ENCODE results near the gene BGN.

Gene BGN

GRCh38 chrX:153454901-153455550 lies 39.8 kb upstream of the BGN start:
- Histone ChIP-seq H3K36me3 (ENCODE audit: control insufficient read depth, low read depth, low read length) (peaks cover 6% of the 10 kb centered on the region), H3K9me3 (ENCODE audit: control insufficient read depth, low read depth, low read length) (peaks cover 9% of the 10 kb centered on the region), H3K4me3 (ENCODE audit: low read length) (no peak overlapping the region), H3K27me3 (ENCODE audit: control insufficient read depth, insufficient read depth, low read length) (no peaks in the 10 kb centered on the region), H3K9ac (ENCODE audit: low read length) (no peak overlapping the region), H3K27ac (ENCODE audit: low read length) (no peak overlapping the region), H3K4me1 (ENCODE audit: control insufficient read depth, low read depth, low read length) (no peaks in the 10 kb centered on the region)

GRCh38 chrX:153455571-153455970 lies 39.2 kb upstream of the BGN start:
- no peaks in the 10 kb centered on the region for H3K4me1 ChIP-seq (ENCODE audit: control insufficient read depth, low read depth, low read length)
- H3K36me3 ChIP-seq (ENCODE audit: control insufficient read depth, low read depth, low read length): peaks cover 8% of the 10 kb centered on the region
- no peak overlapping the region for H3K9ac ChIP-seq (ENCODE audit: low read length)
- H3K27ac ChIP-seq (ENCODE audit: low read length): no peak overlapping the region
- no peaks in the 10 kb centered on the region for H3K27me3 ChIP-seq (ENCODE audit: control insufficient read depth, insufficient read depth, low read length)
- H3K4me3 ChIP-seq (ENCODE audit: low read length): no peak overlapping the region
- H3K9me3 ChIP-seq (ENCODE audit: control insufficient read depth, low read depth, low read length): peaks cover 9% of the 10 kb centered on the region

DNA sequence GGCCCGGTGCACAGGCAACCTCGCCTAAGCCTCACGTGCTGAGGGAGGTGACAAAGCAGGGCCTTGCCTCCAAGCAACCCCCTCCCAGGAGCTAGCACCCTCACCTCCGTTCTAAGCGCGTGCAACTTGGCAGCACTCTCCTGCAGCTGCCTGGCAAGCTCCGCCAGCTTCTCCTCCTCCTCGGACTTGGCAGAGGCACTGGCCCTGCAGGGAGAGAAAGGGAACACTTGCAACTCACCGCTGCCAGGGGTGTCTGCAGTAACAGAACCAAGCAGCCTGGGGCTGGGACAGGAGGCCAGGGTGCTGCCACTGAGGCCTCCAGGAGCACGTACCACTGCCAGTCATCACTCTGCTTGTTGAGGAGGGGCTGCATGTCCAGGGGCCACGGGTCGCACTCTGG lies 38.6 kb upstream of the BGN start:
- Histone ChIP-seq H3K9ac (ENCODE audit: low read length) (no peak overlapping the region), H3K36me3 (ENCODE audit: control insufficient read depth, low read depth, low read length) (peaks cover 8% of the 10 kb centered on the region), H3K27ac (ENCODE audit: low read length) (no peak overlapping the region), H3K4me3 (ENCODE audit: low read length) (no peak overlapping the region), H3K27me3 (ENCODE audit: control insufficient read depth, insufficient read depth, low read length) (no peaks in the 10 kb centered on the region), H3K9me3 (ENCODE audit: control insufficient read depth, low read depth, low read length) (peaks cover 9% of the 10 kb centered on the region), H3K4me1 (ENCODE audit: control insufficient read depth, low read depth, low read length) (no peaks in the 10 kb centered on the region)

- peaks cover 10% of the 10 kb centered on the region for H3K9me3 ChIP-seq (ENCODE audit: control insufficient read depth, low read depth, low read length)
- no peaks in the 10 kb centered on the region for H3K4me1 ChIP-seq (ENCODE audit: control insufficient read depth, low read depth, low read length)
- H3K27me3 ChIP-seq (ENCODE audit: control insufficient read depth, insufficient read depth, low read length): no peaks in the 10 kb centered on the region
- H3K4me3 ChIP-seq (ENCODE audit: low read length): no peak overlapping the region
- no peak overlapping the region for H3K9ac ChIP-seq (ENCODE audit: low read length)
- no peak overlapping the region for H3K27ac ChIP-seq (ENCODE audit: low read length)
- peaks cover 8% of the 10 kb centered on the region for H3K36me3 ChIP-seq (ENCODE audit: control insufficient read depth, low read depth, low read length)
These were observed 38.1 kb upstream of the BGN start for GRCh38 chrX:153456704-153457103.

DNA sequence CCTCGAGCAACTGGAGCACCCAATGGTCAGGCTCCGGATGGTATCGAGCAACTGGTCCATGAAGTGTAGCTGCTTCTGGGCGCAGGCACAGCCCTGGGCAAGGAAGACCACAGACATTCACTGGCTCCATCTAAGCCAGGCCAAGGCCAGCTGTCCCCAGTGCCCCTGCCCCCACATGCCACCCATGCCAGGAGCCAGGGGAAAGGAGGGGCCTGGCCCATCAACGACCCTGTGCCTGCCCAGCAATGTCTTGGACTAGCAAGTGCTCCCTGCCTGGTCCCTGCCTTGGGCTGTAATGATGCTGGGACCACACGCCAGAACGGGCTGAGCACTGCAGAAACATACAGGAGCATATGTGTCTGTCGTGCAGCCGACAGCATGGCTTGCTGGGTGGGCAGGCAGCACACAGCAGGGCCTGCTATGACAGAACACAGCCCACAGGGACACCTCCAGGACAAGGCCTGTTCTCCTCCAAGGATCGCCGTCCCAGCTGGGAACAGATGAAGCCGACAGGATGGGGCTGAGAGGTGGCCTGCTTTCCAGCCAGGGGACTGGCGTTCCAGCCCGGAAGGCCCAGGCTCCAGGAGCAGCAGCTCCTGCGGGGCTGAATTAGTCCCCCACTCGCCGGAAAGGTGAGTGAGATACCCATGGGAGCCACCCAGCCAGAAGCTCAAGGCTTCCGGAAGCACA lies 37.5 kb upstream of the BGN start:
- no peak overlapping the region for H3K4me3 ChIP-seq (ENCODE audit: low read length)
- no peaks in the 10 kb centered on the region for H3K27me3 ChIP-seq (ENCODE audit: control insufficient read depth, insufficient read depth, low read length)
- H3K9ac ChIP-seq (ENCODE audit: low read length): no peak overlapping the region
- H3K27ac ChIP-seq (ENCODE audit: low read length): no peak overlapping the region
- no peaks in the 10 kb centered on the region for H3K4me1 ChIP-seq (ENCODE audit: control insufficient read depth, low read depth, low read length)
- peaks cover 5% of the 10 kb centered on the region for H3K36me3 ChIP-seq (ENCODE audit: control insufficient read depth, low read depth, low read length)
- peaks cover 7% of the 10 kb centered on the region for H3K9me3 ChIP-seq (ENCODE audit: control insufficient read depth, low read depth, low read length)

DNA sequence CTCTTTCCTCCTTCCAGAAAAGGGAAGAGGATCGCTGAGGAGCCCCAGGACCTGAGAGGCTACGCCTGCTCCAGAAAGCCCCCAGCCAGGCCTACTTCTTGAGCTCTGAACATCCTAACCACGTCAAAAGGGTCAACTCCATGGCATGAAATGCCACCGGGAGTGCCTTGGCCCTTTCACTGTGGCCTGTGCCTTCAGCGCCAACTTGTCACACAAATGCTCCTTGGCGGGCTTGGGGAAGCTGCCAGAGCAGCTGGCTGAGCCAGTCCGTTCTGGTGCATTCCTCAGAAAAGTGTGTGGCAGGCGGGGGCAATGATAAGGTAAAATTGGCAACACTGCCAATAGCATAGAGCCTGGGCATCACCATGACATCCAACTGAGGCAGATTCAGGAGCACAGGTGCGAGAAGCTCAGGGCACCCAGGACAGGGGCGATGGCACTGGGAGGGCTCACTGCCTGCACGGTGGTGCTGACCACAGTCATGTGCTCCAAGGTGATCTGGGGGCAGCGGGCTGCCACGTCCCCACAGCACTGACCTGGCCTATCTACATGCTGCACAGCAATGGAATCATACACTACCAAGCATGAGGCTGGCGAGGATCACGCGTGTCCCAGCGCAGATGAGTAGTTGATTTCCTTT lies 36.8 kb upstream of the BGN start:
- Histone ChIP-seq H3K4me1 (ENCODE audit: control insufficient read depth, low read depth, low read length) (no peaks in the 10 kb centered on the region), H3K27me3 (ENCODE audit: control insufficient read depth, insufficient read depth, low read length) (no peaks in the 10 kb centered on the region), H3K9ac (ENCODE audit: low read length) (no peak overlapping the region), H3K36me3 (ENCODE audit: control insufficient read depth, low read depth, low read length) (peaks cover 4% of the 10 kb centered on the region), H3K27ac (ENCODE audit: low read length) (no peak overlapping the region), H3K9me3 (ENCODE audit: control insufficient read depth, low read depth, low read length) (peaks cover 6% of the 10 kb centered on the region), H3K4me3 (ENCODE audit: low read length) (no peak overlapping the region)

- H3K9ac ChIP-seq (ENCODE audit: low read length): no peak overlapping the region
- no peak overlapping the region for H3K27ac ChIP-seq (ENCODE audit: low read length)
- no peaks in the 10 kb centered on the region for H3K4me1 ChIP-seq (ENCODE audit: control insufficient read depth, low read depth, low read length)
- peaks cover 6% of the 10 kb centered on the region for H3K9me3 ChIP-seq (ENCODE audit: control insufficient read depth, low read depth, low read length)
- no peaks in the 10 kb centered on the region for H3K27me3 ChIP-seq (ENCODE audit: control insufficient read depth, insufficient read depth, low read length)
- peaks cover 4% of the 10 kb centered on the region for H3K36me3 ChIP-seq (ENCODE audit: control insufficient read depth, low read depth, low read length)
- H3K4me3 ChIP-seq (ENCODE audit: low read length): no peak overlapping the region
These were observed 36.3 kb upstream of the BGN start for GRCh38 chrX:153458476-153458875.

DNA sequence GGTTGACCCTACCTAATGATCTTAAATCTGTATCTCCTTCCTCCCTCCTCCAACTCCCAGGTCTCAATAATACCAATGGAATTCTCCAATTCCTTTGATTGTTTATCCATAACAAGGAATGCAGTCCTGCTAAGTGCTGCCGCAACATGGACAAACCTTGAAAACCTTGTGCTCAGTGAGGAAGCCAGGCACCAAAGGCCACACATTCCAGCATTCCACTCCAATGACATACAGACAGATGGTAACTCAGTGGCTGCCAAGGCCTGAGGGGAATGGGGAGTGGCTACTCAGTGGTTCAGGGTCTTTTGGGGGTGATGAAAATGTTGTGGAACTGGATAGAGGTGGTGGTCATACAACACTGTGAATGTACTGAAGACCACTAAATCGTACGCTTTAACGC lies 34.8 kb upstream of the BGN start:
- Histone ChIP-seq H3K4me3 (ENCODE audit: low read length) (no peak overlapping the region), H3K27me3 (ENCODE audit: control insufficient read depth, insufficient read depth, low read length) (no peaks in the 10 kb centered on the region), H3K36me3 (ENCODE audit: control insufficient read depth, low read depth, low read length) (peaks cover 4% of the 10 kb centered on the region), H3K9me3 (ENCODE audit: control insufficient read depth, low read depth, low read length) (peaks cover 6% of the 10 kb centered on the region), H3K27ac (ENCODE audit: low read length) (no peak overlapping the region), H3K9ac (ENCODE audit: low read length) (no peak overlapping the region), H3K4me1 (ENCODE audit: control insufficient read depth, low read depth, low read length) (no peaks in the 10 kb centered on the region)

GRCh38 chrX:153460826-153461225 lies 34.0 kb upstream of the BGN start:
- Histone ChIP-seq H3K27me3 (ENCODE audit: control insufficient read depth, insufficient read depth, low read length) (no peaks in the 10 kb centered on the region), H3K4me3 (ENCODE audit: low read length) (no peak overlapping the region), H3K36me3 (ENCODE audit: control insufficient read depth, low read depth, low read length) (peaks cover 4% of the 10 kb centered on the region), H3K27ac (ENCODE audit: low read length) (no peak overlapping the region), H3K9ac (ENCODE audit: low read length) (no peak overlapping the region), H3K4me1 (ENCODE audit: control insufficient read depth, low read depth, low read length) (no peaks in the 10 kb centered on the region), H3K9me3 (ENCODE audit: control insufficient read depth, low read depth, low read length) (peaks cover 6% of the 10 kb centered on the region)

DNA sequence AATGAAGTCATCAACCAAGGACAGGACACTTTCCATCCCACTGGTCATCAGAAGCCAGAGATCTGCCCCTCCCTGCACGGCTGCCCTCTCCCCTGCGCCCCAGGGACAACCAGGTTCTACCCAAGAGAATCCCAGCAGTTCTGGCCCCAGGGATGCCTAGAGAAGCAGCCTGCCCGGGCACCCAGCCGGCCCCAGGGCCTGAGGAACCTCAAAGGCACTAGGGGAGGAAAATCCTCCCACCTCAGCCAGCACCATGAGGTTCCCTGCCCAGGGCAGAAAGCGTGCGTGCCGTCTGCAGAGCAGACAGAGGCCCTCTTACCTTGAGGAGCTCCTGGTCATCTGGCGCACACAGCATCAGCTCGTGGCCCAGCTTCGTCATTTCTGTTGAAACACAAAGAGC lies 32.5 kb upstream of the BGN start:
- no peak overlapping the region for H3K27ac ChIP-seq (ENCODE audit: low read length)
- H3K4me1 ChIP-seq (ENCODE audit: control insufficient read depth, low read depth, low read length): no peaks in the 10 kb centered on the region
- no peak overlapping the region for H3K9ac ChIP-seq (ENCODE audit: low read length)

DNA sequence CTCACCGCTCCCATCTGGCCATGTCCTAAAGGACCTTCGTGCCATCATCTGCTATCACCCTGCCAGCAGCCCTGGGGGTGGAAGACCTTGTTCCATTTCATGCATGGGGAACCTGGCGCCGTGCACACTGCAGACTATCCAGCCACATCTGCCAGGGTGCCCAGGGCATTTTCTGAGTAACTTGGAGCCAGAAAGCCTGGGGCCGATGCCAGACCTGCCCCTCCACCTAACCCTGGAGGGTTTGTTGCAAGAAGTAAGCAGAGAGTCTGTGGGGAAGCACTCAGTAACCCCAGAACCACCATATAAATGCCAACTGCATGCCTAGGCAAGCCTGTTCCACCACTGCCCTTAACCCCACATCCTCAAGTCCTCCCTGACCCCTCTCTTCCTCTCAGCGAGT lies 31.7 kb upstream of the BGN start:
- Histone ChIP-seq H3K9ac (ENCODE audit: low read length) (no peak overlapping the region), H3K27me3 (ENCODE audit: control insufficient read depth, insufficient read depth, low read length) (no peaks in the 10 kb centered on the region), H3K36me3 (ENCODE audit: control insufficient read depth, low read depth, low read length) (peaks cover 4% of the 10 kb centered on the region)

More for the DNA sequence above, 32.5 kb upstream of the BGN start:
- H3K9me3 ChIP-seq (ENCODE audit: control insufficient read depth, low read depth, low read length): peaks cover 6% of the 10 kb centered on the region
- no peaks in the 10 kb centered on the region for H3K27me3 ChIP-seq (ENCODE audit: control insufficient read depth, insufficient read depth, low read length)
- peaks cover 4% of the 10 kb centered on the region for H3K36me3 ChIP-seq (ENCODE audit: control insufficient read depth, low read depth, low read length)
- no peak overlapping the region for H3K4me3 ChIP-seq (ENCODE audit: low read length)

DNA sequence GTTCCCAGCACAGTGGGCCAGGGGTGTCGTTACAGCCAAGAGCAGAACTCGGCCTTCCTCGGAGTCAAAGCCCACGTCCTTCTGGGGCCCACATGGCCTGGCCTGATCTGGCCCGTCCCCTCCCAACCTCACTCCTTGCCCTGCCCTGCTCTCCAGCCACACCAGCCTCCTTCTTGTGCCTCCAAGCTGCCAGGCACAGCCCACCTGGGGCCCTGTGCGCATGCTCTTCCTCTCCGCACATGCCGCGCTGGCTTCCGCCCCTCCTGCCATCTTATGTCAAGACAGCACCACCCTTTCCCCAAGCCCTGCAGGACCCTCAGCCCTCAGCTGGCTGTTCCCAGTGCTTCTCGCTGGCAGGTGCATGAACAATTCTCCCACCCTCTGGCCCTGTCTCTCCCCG lies 31.2 kb upstream of the BGN start:
- H3K27me3 ChIP-seq (ENCODE audit: control insufficient read depth, insufficient read depth, low read length): no peaks in the 10 kb centered on the region

More for the DNA sequence above, 31.7 kb upstream of the BGN start:
- H3K27ac ChIP-seq (ENCODE audit: low read length): no peak overlapping the region
- H3K9me3 ChIP-seq (ENCODE audit: control insufficient read depth, low read depth, low read length): peaks cover 6% of the 10 kb centered on the region
- H3K4me1 ChIP-seq (ENCODE audit: control insufficient read depth, low read depth, low read length): no peaks in the 10 kb centered on the region
- H3K4me3 ChIP-seq (ENCODE audit: low read length): no peak overlapping the region

More for the DNA sequence above, 31.2 kb upstream of the BGN start:
- Histone ChIP-seq H3K4me3 (ENCODE audit: low read length) (no peak overlapping the region), H3K9me3 (ENCODE audit: control insufficient read depth, low read depth, low read length) (peaks cover 6% of the 10 kb centered on the region), H3K9ac (ENCODE audit: low read length) (no peak overlapping the region), H3K4me1 (ENCODE audit: control insufficient read depth, low read depth, low read length) (no peaks in the 10 kb centered on the region), H3K36me3 (ENCODE audit: control insufficient read depth, low read depth, low read length) (peaks cover 4% of the 10 kb centered on the region), H3K27ac (ENCODE audit: low read length) (no peak overlapping the region)
